CD4-positive, alpha-beta T cell treated with Interleukin-2 at 100 ng/mL for 4 hours (primary cell): ENCODE results near the gene MPHOSPH8.
"Not testable (repeated sequence)": the region's sequence is repeated elsewhere in the genome, so short reads cannot be mapped to it uniquely, and the experiment has no call there.

ENCODE experiments used
- DNase-seq: peaks from one replicate; pipeline ENCODE4 v3.0.0-alpha.2; 2020; ENCODE audit warnings: low spot score

The MPHOSPH8 gene

DNA sequence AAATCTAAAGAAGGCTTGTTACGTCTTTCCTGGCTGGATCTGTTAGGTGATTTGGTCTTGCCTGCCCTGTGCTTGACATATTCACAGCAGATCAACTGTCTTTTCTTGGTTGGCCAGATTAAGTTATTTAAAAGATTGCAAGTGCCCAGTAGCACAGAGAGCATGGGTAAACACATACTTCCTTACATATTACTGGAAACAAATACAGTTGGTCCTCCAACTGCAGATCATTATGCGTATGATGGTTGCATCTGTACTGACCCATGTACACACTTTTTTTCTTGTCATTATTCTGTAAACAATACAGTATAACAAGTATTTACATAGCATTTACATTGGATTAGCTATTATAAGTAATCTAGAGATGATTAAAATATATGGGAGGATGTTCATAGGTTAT, 9.2 kb upstream of the MPHOSPH8 start:
- no peak for DNase-seq

DNA sequence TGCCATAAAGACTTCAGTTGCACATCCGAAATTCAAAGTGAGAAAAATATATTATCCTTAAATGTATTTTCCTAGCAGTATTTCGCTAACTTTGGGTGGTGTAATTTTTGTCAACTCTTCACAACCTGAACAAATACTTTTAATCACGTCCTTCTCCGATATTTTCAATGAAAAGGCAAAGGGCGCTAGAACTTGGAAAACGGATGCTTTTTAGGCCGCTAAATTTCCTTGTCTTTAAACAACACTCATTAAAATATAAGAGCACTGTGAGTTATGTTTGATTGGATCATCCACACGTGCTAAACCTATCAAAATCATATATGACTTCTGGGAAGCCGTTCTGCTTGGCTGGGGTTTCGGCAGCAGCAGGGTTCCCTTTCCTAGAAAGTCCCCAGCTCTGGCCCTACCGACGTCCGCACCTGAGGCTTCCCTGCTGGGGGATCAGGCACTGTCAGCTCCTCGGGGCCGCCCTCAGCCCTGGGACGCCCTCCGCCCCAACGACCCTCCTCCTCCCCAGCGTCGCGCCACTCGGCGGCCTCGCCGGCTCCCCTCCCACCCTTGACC, 462 bp upstream of the MPHOSPH8 start:
- no peak for DNase-seq

DNA sequence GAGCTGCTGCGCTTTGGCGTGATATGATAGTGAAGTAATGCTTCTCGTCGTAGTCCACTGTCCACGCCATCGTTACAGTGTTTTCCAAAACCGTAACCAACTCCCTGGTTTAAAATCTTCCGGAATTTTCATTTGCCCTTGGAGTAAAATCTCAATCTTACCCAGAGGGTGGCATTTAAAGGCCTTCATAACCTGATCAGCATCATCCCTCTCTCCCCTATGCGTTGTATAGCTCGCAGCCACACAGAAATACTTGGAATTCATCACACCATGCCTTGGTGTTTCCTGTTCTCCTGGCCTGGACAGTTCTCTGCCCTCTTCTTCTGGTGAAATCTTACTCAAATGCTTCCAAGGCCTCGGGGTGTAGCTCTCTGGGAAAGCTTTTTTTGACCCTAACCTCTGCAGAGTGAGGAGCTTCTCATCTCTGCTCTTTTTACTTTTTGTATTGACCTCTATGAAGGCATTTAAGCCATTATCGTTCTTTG, 839 bp downstream of the MPHOSPH8 start:
- DNase-seq, result no peak

DNA sequence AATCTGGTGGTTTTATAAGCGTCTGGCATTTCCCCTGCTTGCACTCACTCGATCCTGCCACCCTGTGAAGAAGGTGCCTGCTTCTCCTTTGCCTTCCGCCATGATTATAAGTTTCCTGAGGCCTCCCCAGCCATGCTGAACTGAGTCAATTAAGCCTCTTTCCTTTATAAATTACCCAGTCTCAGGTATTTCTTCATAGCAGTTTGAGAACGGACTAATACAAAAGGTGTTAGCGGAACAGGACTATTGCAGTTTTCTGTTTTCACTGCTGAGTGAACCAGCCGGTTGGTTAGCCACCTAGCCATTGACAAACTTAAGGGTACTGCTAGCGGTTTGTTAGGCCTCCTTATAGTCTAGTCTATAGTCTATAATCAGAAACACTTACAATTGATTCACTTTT, 2.5 kb downstream of the MPHOSPH8 start:
- DNase-seq, result not testable (repeated sequence)

DNA sequence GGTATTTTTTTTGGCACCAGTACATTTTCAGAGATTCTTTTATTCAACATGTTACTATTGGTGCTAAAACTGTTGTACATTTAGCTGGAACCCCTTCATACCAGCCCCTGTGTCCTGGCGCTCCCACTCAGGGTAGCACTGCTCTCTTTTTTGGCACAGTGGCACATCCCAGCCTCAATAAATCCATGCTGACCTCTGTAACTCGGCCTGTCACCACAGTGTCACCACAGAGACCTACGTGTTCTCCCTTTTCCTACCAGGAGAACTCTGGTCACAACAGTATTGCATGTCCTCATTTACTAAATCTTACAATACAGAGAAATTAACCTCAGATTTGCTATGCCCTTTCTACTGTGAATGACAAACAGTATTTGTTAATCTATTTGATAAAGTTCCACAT, 10.2 kb downstream of the MPHOSPH8 start:
- no peak for DNase-seq

DNA sequence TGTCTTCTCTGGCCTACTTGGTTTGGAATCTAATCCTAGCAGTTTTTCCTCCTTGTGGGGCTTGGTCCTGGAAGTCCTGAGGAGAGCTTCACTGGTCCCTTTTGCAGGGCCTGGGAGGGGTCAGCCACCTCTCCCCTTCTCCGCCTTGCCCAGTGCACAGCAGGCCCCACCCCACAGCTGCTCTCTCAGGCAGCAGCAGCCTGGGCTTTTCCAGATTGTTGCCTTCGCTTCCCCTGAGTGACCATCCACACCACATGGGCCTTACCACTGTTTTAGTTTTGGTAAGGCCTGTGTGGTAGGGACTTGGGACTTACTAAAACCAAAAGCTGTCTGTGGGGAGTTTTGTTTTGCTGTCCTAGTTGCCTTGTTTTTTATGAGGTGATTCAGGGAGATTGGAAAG, 11.5 kb downstream of the MPHOSPH8 start:
- DNase-seq, result no peak

DNA sequence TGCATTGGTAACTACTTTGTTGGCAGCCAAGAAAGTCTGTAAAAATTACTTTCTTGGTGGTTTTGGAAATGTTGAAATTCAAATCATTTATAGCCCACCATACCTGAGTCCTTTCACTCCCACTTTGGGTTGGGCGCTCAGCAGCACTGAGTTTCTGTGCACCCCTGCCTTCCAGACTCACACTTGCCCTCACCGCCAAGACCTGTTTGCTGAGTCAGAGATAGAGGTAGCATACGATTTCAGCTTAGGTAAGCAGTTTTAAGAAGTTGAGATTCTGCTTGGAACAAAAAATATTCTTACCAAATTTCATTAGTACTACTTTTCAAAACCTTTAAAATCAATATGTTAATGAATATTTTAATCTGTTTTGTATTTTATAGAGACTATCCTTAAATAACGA, 12.6 kb downstream of the MPHOSPH8 start:
- DNase-seq, result no peak

DNA sequence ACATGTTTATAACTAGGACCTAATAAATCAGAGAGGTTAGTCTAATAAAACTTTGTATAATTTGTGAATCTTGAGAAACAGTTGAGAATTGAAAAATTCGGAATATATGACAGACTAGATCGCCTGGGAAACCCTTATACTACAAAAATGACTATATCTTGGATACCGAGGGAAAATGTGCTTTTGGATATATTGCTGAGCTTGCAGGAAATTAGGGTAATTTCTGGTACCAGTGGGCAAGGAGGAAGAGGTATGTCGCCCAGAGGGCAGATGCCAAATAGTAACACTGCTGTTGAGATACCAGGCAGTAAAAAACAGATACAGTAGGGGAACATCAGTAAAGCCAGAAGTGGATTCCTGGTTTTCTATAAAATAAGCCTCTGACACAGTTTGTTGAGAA, 17.3 kb downstream of the MPHOSPH8 start:
- DNase-seq, result no peak

DNA sequence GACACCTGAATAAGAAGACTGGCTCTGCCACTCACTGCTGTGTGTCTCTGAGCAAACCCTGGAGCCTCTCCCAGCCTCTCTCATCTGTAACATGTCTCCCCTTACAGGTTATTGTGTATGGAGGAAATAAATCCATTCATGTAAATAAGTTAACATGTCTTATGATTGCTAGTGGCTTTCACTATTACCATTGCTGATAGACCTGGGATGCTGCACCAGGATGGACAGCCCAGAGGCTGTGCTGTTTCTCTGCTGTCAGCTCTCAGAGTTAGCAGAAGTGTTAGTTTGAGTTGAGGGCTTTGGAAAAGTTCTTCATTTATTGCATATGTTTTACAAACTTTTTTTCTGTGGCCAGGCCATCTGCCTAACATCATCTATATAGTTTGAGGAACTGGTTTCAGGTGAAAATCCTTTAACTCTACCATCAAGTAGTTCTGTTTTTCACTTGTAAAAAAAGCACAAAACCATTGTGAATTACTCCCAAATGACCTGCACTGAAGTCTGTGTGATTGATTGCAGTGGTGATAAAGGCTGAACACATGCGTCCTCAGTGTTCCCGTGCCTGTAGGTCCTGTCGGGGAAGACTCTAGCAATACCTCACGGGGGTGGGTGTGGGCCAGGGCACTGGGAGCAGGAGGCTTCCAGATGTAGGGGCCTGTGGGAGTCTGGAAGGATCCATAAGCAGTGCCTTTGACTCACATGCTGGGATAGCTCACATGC, 24.6 kb downstream of the MPHOSPH8 start:
- DNase-seq, result no peak

DNA sequence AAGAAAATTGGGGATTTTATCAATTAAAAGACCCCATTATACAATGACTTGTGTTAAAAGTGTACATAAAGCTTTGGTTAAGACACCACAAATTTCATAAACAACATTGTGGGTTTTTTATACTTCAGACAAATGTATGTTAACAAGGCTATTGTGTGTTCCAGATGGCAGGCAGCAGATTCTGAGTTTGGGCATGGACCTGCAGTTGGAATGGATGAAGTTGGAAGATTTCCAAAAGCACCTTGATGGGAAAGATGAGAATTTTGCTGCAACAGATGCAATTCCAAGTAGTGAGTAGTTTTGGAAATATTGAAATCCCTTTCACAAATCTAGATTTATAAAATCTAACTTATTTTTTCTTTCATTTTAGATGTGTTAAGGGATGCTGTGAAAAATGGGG, 25.4 kb downstream of the MPHOSPH8 start:
- DNase-seq, result no peak

DNA sequence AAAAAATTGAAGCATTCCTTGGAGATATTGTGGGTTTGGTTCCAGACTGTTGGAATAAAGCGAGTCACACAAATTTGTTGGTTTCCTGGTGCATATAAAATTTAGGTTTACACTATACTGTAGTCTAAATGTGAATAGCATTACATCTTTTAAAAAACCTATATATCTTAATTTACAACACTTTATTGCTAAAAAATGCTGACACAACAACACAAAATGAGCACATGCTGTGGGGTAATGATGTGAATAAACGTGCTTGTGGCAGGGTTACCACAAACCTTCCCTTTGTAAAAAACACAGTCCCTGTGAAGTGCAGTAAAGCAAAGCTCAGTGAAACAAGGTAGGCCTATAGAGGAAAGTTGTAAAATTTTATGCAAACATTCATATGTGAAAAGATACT, 27.7 kb downstream of the MPHOSPH8 start:
- no peak for DNase-seq

DNA sequence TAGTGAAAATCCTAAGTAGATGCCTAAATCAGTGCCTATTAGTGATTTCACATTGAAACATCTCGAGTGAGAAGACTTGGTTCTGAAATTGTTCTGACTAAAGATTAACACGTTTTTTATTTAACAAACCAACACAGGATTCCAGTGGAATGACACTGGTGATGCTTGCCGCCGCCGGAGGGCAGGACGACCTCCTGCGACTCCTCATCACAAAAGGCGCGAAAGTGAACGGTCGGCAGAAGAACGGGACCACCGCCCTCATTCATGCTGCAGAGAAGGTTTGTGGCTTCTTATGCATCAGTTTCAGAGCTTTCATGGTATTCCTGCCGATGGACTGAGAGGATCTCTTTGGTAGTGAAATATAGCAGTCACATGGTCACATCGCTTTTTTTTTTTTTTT, 28.1 kb downstream of the MPHOSPH8 start:
- no peak for DNase-seq

DNA sequence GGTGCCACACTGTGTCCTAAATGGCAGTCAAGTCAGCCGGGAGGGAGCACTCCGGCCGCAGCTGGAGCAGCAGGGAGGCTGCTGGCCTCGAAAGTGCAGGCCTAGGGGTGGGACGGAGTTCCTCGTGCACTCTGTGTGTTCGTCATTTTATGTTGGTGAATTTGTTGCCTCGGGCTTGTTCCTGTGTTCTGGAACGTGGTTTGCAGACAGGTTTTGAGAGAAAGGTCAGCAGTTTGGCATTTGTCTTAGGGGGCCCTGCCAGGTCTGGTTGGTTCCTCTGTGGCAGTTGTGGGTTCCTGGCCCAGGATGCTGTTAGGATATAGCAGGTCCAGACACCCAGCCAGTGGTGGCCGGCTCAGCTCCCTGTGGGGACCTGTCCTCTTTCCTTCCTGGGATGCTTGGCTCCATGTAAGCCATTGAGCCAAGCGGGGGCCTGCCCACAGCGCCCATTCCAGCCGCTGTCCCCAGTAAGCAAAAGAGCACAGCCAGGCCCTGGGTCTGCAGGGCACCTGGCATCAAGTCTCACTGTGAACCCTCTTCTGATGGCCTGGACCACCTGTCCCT, 30.0 kb downstream of the MPHOSPH8 start:
- DNase-seq, result no peak

DNA sequence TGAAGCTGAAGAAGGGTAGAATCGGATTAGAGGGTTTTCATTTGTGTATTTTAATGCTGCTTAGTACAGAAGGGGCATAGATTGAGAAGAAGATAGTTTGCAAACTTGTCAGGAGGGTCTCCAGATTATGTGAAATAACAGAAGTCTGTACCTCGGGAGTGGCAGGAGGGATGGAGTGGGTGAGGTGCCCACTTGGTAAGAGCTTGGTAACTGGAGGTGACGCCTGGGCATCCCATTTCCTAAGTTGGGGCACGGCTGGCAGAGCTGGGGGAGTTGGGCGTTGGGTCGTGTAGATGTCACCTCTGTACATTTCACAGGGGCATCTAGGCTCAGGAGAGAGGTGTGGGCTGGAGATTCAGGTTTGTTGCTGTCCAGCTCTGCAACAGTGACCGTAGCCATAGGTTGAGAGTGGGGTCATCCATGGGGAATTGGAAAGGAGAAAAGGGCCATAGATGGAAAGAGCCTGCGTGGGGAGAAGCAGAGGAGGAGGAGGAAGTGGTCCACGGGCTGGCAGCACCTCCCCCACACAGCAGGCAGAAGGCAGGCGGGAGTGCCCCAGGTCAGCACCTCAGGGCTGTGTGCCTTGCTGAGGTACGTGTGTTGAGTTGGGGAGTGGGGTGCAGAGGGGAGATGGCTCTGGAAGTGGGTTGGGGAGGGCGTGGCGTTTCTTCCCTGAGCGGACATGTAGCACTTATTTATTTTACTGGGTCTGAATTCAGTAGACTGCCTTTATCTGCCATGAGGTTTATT, 31.2 kb downstream of the MPHOSPH8 start:
- DNase-seq, result no peak

DNA sequence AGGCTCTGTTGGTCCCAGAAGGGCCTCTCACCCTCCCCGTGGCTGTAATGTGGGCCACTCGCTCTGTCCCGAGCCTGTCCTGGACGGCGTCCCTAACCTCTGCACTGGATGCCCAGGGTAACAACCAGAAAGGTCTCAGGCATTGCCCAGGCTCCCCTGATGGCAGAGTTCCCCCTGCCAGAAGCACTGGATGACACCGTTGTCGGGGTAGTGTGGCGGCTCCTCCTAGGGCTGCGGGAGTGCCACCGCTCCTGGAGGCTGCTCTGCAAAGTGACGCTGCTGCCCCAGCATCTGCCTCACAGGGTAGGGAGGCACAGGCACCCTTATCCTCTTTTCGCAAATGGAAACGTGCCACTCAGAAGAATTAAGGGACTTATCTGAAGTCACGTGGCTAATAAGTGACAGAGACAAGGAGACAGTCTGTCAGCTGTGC, 32.0 kb downstream of the MPHOSPH8 start:
- DNase-seq, result no peak

DNA sequence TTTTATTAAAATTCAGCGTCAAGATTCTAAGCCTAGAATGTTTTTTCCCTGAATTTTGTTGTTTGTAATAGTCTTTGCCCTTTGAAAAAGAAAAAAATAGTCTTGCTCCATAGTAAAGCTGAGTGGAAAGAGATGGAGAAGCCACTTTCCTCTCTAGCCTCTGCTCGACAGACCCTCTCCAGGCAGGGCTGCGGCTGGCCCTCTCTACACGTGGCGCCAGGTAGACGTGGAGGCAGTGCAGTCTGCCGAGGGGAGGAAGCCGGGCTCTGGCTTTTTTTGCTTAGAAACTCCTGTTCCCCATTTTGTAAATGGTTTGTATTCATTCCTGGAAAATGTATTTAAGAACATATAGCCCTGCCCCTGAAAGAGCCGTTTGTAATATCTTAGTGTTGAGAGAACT, 35.3 kb downstream of the MPHOSPH8 start:
- DNase-seq, result no peak

DNA sequence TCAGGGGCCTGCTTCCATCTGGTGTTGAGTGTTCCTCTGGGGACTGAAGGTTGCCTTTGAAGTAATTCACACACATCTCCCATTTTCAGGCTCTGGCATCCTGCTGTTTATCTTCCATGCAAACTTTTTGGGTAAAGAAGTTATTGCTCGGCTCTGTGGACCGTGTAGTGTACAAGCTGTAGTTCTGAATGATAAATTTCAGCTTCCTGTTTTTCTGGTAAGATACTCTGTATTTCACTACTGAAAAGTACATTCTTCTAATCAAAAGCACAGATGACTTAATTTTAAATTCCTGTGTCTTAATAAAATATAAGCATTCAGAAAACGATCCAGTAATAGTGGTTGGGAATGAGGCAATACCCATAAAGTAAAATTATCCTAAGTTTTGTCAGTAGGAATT, 36.7 kb downstream of the MPHOSPH8 start:
- no peak for DNase-seq

DNA sequence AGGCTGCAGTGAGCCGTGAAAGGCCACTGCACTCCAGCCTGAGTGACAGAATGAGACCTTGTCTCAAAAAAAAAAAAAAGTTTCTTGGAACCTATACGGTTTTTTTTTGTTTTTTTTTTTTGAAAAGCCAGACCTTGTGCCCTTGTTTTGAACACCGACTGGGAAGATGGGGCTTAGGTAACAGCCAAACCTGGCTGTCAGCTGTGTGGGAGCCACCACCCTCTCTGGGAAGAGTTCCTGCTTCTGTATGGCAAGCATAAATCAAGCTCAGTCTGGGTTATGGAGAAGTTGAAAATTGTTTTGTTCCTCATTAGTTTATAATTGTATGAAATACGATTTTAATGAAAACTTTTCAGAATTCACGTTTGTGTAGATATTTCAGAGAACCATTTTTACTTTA, 39.5 kb downstream of the MPHOSPH8 start:
- no peak for DNase-seq

DNA sequence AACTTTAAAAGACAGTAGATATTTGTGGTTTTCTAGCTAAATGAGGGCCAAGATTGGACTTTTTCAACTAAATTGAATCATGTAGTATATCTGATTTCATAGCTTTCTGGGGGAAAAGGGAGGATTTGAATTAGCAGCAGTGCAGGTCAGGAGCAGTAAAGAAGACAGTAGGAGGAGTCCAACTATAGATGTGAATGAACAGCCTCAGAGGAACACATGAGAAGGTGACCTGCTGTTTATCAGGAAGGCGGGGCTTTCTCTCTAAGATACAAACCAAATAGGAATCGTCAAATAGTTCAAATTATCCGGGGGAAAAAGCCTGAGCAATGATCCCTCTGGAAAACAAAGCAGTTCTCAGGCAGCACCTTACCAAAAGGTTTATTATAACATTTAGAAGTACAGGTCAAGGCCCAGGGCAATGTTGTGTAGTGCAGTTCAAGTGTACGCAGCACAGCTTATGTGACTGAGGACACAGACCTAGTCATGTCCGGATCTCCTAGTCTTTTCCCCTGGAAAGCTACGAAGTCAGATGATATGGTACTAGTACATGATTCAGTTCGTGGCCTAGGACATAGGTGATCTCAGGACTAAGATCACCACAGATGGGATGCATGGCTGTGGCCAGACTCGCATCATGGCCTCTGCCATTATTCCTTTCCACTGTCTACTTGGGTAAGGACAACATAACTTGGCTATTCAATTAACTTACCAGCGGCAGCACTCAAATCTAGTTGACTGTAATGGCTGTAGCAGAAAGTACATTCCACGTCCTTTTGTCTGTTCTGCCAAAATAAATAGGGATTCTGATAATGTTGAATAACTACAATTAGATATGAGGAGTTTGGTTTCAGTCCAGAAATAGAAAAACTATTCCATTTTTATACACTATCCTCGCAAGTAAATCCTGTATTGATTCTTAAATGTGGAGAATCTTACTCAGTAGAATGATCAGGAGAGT, 40.3 kb downstream of the MPHOSPH8 start:
- no peak for DNase-seq

DNA sequence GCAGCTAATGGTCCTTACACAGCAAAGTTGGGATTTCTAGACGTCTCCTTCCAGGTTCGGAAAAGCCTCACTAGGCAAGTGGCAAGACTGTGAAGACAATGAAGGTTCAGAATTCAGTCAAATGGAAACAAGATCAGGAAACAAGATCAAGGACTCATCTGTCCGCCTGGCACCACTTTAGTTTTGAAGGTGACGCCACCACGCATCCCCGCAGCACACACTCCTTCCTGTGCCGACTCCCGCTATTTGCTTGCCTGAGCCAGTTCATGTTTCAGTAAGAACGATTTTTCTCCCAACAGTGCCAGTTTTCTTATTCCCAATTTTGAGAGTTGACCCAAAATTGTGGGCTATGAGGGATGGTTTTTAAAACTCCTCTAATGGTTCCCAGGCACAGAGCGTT, 41.4 kb downstream of the MPHOSPH8 start:
- no peak for DNase-seq

DNA sequence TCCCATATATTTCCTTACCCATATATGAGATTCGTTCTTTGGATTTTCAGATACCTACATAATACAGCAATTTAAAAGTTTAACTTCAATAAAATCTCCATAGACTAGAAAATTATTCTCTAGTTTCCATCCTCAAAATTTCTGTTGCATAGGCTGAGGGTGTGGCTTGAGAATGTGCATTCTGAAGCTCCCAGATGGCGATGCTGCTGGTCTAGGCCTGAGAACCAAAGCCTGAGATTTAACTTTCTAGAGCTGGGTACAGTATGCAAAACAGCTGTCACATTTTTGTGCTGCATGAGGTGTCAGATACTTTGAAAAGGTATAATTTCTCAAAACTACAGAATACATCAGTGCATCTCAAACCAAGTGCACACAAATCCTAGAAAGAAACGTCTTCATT, 42.7 kb downstream of the MPHOSPH8 start:
- no peak for DNase-seq

DNA sequence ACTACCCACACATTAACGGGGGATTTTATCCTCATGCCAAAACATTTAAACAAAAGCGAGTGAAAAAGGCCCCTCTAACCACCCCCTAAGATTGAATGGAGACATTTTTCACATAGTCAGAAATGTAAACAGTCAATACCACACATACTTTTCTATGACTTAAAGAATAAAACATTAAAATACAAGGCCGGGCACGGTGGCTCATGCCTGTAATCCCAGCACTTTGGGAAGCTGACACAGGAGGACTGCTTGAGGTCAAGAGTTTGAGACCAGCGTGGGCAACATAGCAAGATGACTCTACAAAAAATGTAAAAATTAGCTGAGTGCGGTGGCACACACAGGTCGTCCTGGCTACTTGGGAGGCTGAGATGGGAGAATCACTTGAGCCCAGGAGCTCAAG, 47.3 kb downstream of the MPHOSPH8 start:
- DNase-seq, result no peak
